Lower lobe of right lung (tissue), 2 donors: Measurements from ENCODE around the gene PHACTR2. TPM values are rescaled to one million over a fixed set of nuclear protein-coding genes. Genes with fewer than 3 reads are reported as not detected.

ENCODE experiments used
- ATAC-seq, 2 donors: fragments of 200-7000 bp; cut with Tn5 transposase; one replicate each; pipeline ENCODE4 v1.9.1; 2020 to 2022; ENCODE audit warnings: mild to moderate bottlenecking in 2 of 2, moderate library complexity in 2 of 2
- DNase-seq: peaks from one replicate; pipeline ENCODE4 v3.0.0-alpha.2; 2020
- H3K27ac ChIP-seq: fragments of 200-600 bp; one replicate; pipeline ENCODE4 v1.8.0; 2022
- H3K27me3 ChIP-seq: fragments of 200-600 bp; one replicate; pipeline ENCODE4 v1.8.0; 2022; ENCODE audit warnings: low read depth
- H3K36me3 ChIP-seq: fragments of 200-600 bp; one replicate; pipeline ENCODE4 v1.8.0; 2022; ENCODE audit warnings: mild to moderate bottlenecking
- H3K4me1 ChIP-seq: fragments of 200-600 bp; one replicate; pipeline ENCODE4 v1.8.0; 2022
- H3K4me3 ChIP-seq: fragments of 200-600 bp; one replicate; pipeline ENCODE4 v1.8.0; 2022; ENCODE audit warnings: mild to moderate bottlenecking
- H3K9me3 ChIP-seq: fragments of 200-600 bp; one replicate; pipeline ENCODE4 v1.8.0; 2022
- CTCF ChIP-seq: fragments of 200-600 bp; IDR thresholded peaks from one replicate; pipeline ENCODE4 v1.8.0; 2022; ENCODE audit warnings: antibody characterized with exemption, mild to moderate bottlenecking
- intact Hi-C: fragments of 100-400 bp; cut with DNase I; formaldehyde crosslinking; loops from one replicate; pipeline ENCODE4 v1.11.0; 2022
- total RNA-seq: library from RNA; stranded (reverse); fragmentation: NEBNext Ultra II Directional; extraction: Animal tissue kit (Norgen Biotek cat#: 25700); gene quantifications from one replicate; pipeline ENCODE4 v1.2.1, GENCODE V29; 2021
- donor health status: DM: no; HTN: yes; CAD: no; lungs with severe emphysema.

PHACTR2 gene
- total RNA-seq, 1 donor from 2014 or later = 115 TPM

DNA sequence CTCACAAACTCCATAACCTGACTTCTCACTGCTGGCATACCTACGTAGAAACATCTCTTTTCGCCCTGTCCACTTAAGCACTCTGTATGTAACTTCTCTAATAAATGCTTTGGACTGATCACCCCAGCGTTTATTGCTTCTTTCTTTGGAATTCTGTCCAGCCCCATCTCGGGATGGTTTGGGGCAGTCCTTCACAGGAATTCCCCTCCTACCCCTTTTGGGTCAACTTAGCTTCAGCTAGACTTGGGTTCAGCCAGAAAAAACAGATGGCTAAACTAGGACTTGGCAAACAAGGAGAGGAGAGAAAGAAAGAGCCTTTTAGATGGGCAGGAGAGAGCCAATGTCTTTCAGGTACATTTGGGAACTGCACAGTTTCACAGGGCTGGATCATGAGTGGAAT lies 161.4 kb downstream of the PHACTR2 start:
- no peak overlapping the region for H3K27ac ChIP-seq
- intact Hi-C loops = no loop called here
- H3K4me3 ChIP-seq = no peak overlapping the region
- peaks cover 4% of the 10 kb centered on the region for H3K4me1 ChIP-seq
- ATAC-seq (no peak), DNase-seq (no peak)
- no peaks in the 10 kb centered on the region for H3K9me3 ChIP-seq
- no peaks in the 10 kb centered on the region for H3K27me3 ChIP-seq
- TF ChIP-seq CTCF = no peak
- no peaks in the 10 kb centered on the region for H3K36me3 ChIP-seq

DNA sequence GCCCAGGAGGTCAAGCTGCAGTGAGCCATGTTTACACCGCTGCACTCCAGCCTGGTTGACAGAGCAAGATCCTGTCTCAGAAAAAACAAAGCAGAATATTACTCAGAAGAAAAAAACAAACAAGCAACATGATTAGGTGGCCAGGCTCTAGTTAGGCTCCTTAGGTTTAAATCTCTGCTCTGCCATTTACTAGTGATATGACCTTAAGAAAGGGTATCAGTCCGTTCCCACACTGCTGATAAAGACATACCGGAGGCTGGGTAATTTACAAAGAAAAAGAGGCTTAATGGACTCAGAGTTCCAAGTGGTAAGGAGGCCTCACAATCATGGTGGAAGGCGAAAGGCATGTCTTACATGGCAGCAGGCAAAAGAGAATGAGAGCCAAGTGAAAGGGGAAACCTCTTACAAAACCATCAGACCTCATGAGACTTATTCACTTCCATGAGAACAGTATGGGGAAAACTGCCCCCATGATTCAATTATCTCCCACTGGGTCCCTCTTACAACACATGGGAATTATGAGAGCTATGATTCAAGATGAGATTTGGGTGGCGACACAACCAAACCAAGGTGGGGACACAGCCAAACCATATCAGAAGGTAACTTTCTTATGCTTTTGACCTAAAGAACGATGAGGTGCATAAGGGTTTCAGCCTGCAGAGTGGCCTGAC lies 163.0 kb downstream of the PHACTR2 start:
- no peak for TF ChIP-seq CTCF

GRCh38 chr6:143842461-143842901 lies 164.7 kb downstream of the PHACTR2 start:
- Histone ChIP-seq H3K36me3 (peaks cover 31% of the 10 kb centered on the region), H3K9me3 (no peaks in the 10 kb centered on the region), H3K27ac (peak overlapping the region; percentile 95), H3K4me1 (peaks cover 20% of the 10 kb centered on the region), H3K4me3 (peak overlapping the region; percentile 81), H3K27me3 (no peaks in the 10 kb centered on the region)
- no peak for TF ChIP-seq CTCF
- ATAC-seq = peak in 1 of 2 donors; percentile 51
- intact Hi-C loops = no loop called here
- no peak for DNase-seq

More for the DNA sequence above, 163.0 kb downstream of the PHACTR2 start:
- no peaks in the 10 kb centered on the region for H3K27me3 ChIP-seq
- no peak overlapping the region for H3K27ac ChIP-seq
- H3K9me3 ChIP-seq = no peaks in the 10 kb centered on the region
- intact Hi-C loops = no loop called here
- H3K4me3 ChIP-seq = no peak overlapping the region
- no peak for DNase-seq
- ATAC-seq = no peak
- H3K4me1 ChIP-seq = peaks cover 20% of the 10 kb centered on the region
- H3K36me3 ChIP-seq = peaks cover 13% of the 10 kb centered on the region

GRCh38 chr6:143842902-143843676 lies 165.3 kb downstream of the PHACTR2 start, which contains the start of gene LTV1:
Gene LTV1, plus strand, starts transcription at chr6:143843338. Its CDS starts 140 bp downstream, at chr6:143843478.
- Histone ChIP-seq H3K9me3 (no peaks in the 10 kb centered on the region), H3K27ac (peak within 1 kb of the TSS; percentile 95), H3K27me3 (no peaks in the 10 kb centered on the region), H3K36me3 (peaks cover 37% of the 10 kb centered on the region), H3K4me1 (peaks cover 20% of the 10 kb centered on the region), H3K4me3 (peak within 1 kb of the TSS; percentile 81)
- TF ChIP-seq CTCF = no peak
- intact Hi-C loops = no loop called here
- DNase-seq = peak; percentile 97
- peak; percentile 99 to 100 for ATAC-seq

GRCh38 chr6:143843677-143843999 lies 165.9 kb downstream of the PHACTR2 start:
- intact Hi-C loops = no loop called here
- peaks cover 42% of the 10 kb centered on the region for H3K36me3 ChIP-seq
- H3K4me3 ChIP-seq = peak overlapping the region; percentile 81
- H3K4me1 ChIP-seq = peaks cover 20% of the 10 kb centered on the region
- no peaks in the 10 kb centered on the region for H3K9me3 ChIP-seq
- no peak for TF ChIP-seq CTCF
- ATAC-seq (peak in 1 of 2 donors; percentile 3), DNase-seq (no peak)
- no peaks in the 10 kb centered on the region for H3K27me3 ChIP-seq
- peak overlapping the region; percentile 95 for H3K27ac ChIP-seq
